ACHN (cell line): ENCODE measurements around the gene MYT1.

Experiments
- DNase-seq: peaks from one replicate; pipeline ENCODE4 v3.0.0-alpha.2; 2015
- in situ Hi-C: cut with HindIII; loops from 2 replicates; pipeline ENCODE4 v1.10.0; 2017; ENCODE audit warnings: low sequenced_read_pairs, low pct_ligation_motif_present, low pct_unique_long_range_greater_than_20kb

The MYT1 gene

GRCh38 chr20:64220891-64221527, 56.8 kb downstream of the MYT1 start:
- in situ Hi-C loops, result no loop called here
- no peak for DNase-seq

DNA sequence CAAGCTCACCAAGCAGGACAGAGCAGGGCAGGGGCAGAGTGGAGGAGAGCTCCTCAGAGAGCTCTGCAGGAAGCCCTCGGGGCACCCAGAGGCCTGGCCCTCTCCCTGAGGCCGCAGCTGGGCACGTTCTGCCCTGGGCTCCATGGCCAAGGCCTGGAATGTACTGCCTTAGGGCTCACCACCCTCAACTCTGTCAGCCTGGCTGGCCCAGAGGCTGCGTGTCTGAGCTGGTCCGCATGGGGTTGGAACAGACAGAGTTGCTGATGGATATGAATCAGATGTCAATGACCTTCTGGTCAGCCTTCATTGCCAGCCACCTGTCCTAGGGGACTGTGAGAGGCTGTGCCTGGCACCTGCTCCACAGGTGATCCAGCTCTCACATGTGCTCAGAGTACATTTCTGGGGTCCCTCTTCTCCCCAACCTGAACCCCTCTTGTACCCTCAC, 58.1 kb downstream of the MYT1 start:
- in situ Hi-C loops, result no loop called here
- DNase-seq, result no peak

DNA sequence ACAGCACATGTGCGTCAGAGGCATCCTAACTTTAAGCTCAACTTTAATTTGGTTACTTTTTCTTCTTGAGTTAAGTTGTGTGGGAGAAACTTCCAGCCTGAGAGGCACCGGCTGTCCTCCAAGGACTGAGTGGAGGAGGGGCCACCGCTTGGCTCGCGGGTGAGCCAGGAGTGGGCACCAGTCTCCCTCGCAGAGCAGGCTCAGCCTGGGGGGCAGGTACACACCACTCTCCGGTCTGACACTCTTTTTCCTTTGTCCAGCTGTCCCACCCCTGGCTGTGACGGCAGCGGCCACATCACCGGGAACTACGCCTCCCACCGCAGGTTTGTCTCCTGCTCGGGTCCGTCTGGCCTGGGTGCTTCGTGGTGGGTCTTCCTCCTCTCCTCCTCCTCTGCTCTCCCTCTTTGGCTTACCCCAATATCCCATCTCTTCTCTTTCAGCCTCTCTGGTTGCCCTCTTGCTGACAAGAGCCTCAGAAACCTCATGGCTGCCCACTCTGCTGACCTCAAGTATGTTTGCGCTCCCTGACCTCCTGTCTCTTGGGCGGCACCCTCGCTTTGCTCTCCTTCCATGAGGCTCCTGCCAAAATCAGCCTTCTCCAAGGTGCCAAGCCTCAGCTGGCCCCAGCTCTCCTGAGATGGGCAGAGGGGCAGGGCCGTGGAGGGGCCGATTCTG, 58.7 kb downstream of the MYT1 start:
- in situ Hi-C loops, result no loop called here
- no peak for DNase-seq

DNA sequence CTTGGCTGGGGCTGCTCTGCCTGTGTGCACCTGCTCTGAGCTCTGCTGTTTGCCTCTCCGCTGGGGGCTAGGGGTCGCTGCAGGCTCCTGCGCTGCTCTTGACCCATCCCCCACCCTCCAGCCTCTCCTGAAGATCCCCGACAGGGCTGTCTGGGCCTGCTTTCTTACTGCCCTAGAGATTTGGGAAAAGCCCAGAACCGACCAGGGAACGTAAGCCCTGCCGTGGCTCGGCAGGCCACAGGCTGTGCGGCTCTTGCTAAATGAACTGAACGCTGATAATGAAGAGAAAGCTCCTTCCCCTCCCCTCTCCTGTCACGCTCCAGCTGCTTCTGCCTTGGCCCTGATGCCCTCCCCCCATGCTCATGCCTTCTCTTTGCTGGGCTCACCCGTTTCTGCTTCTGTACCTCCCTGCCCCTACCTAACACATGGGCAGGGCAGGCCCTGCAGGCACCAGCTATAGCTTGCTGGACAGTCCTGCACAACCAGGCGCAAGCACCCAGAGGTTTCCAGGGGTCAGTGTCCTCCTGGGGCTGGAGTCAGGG, 59.3 kb downstream of the MYT1 start:
- in situ Hi-C loops, result no loop called here
- DNase-seq, result peak; percentile 55

GRCh38 chr20:64224351-64225170, 60.3 kb downstream of the MYT1 start:
- in situ Hi-C loops, result no loop called here
- DNase-seq, result peak; percentile 73

- DNase-seq, result no peak
- in situ Hi-C loops, result no loop called here
Observed at GRCh38 chr20:64225171-64225595, 60.9 kb downstream of the MYT1 start.

GRCh38 chr20:64225828-64226598, 61.8 kb downstream of the MYT1 start:
- DNase-seq, result no peak
- in situ Hi-C loops, result no loop called here

- in situ Hi-C loops, result no loop called here
- no peak for DNase-seq
Observed at GRCh38 chr20:64226686-64227580, 62.7 kb downstream of the MYT1 start.

GRCh38 chr20:64228086-64228653, 63.9 kb downstream of the MYT1 start:
- in situ Hi-C loops, result no loop called here
- no peak for DNase-seq

DNA sequence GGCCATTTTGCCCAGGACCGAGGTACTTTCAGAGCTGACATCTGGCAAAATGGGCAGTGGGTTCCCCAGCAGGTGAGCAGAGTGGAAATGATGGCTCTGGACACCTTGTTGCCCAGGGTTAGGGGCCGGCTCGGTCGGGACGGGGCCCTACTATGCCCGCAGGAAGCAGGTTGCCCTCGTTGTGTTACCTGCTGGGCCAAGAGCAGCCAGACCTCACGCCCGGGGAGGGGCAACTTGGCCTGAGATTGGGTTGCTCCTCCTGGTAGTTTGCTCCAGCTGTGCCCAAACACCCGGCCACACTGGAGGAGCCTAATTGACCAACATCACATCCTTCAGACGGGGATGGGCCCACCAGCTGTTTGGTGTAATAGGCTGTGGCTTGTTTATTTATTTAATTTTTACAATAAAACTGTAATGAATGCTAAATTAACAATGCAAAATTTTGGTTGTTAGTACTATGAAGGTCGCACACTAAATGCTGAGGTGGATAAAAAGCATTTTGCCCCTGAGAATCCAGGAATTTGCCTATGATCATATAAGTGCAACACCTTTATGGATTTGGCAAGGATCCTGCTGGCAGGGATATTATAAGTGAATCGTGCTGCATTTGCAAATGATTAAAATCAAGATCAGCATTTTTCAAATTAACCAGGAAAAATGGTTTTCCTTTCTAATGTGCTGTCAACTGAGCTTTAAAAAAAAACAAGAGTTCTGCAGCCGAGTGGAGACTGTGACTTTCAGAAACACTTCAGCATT, 64.7 kb downstream of the MYT1 start:
- DNase-seq, result no peak
- in situ Hi-C loops, result no loop called here

GRCh38 chr20:64229507-64230061, 65.3 kb downstream of the MYT1 start:
- in situ Hi-C loops, result no loop called here
- no peak for DNase-seq

- in situ Hi-C loops, result no loop called here
- DNase-seq, result no peak
Observed at GRCh38 chr20:64230461-64231145, 66.4 kb downstream of the MYT1 start.

DNA sequence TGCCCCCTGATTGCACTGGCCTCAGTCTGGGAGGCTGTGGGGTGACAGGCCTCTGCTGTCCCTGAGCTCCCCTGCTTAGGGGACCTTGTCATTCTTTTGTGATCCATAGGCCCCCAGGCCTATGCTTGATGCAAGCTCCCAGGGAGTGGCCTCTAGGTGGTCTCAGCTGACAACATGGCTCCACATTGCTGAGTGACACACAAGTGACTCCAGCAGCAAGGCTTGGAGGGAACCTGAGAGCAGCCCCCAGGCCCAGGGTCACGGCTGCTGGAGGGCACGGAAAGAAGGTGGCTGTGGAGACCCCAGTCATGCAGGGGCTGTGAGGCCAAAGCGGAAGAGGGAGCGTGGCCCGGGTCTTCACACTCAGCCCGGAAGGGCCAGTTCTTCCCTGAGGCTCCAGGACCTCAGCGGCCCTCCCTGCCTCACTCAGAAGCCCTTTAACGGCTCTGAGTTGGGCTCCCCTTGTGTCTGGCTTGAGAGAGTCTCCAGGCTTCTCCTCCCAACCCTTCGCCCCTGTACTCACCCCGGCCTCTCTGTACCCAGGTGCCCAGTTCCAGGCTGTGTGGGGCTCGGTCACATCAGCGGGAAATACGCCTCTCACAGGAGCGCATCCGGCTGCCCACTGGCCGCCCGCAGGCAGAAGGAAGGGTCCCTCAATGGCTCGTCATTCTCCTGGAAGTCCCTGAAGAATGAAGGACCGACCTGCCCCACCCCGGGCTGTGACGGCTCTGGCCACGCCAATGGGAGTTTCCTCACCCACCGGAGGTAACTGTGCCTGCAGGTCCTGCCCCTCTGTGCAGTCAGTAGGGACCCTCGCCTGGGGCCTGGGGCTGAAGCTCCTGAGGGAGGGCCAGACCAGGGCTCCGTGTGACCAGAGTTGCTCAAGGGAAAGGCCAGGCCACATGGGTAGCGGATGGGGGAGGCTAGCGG, 67.6 kb downstream of the MYT1 start:
- in situ Hi-C loops, result no loop called here
- no peak for DNase-seq

GRCh38 chr20:64232794-64233193, 68.5 kb downstream of the MYT1 start:
- no peak for DNase-seq
- in situ Hi-C loops, result no loop called here

GRCh38 chr20:64233725-64234124, 69.5 kb downstream of the MYT1 start:
- DNase-seq, result no peak
- in situ Hi-C loops, result no loop called here
